Endothelial cell of umbilical vein (primary cell): ENCODE measurements around the gene EIF1AD.

Experiments
- CTCF ChIP-seq, 2 donors: IDR thresholded peaks; 1 replicate in 1 of 2; 2 replicates in 1 of 2; pipeline ENCODE4 v1.5.1; 2011; ENCODE audit warnings: low read length in 2 of 2, mild to moderate bottlenecking in 2 of 2, moderate library complexity in 2 of 2, control low read depth in 1 of 2, inconsistent platforms in 1 of 2, low read depth in 1 of 2; ENCODE audit not compliant: insufficient read depth in 1 of 2; ENCODE audit errors: extremely low read depth in 1 of 2
- EZH2 ChIP-seq: IDR thresholded peaks from 2 replicates; pipeline ENCODE4 v1.6.1; 2012; ENCODE audit warnings: borderline replicate concordance, low read depth, mild to moderate bottlenecking, moderate library complexity, low read length, inconsistent platforms; ENCODE audit not compliant: severe bottlenecking
- FOS ChIP-seq: IDR thresholded peaks from 2 replicates; pipeline ENCODE4 v1.6.1; 2011; ENCODE audit warnings: mild to moderate bottlenecking, low read length, moderate library complexity, borderline replicate concordance; ENCODE audit not compliant: insufficient read depth
- GATA2 ChIP-seq: IDR thresholded peaks from 2 replicates; pipeline ENCODE4 v1.7.0; 2011; ENCODE audit warnings: low read depth, mild to moderate bottlenecking, moderate library complexity, mixed read lengths, low read length; ENCODE audit not compliant: insufficient read length, insufficient read depth
- JUN ChIP-seq: IDR thresholded peaks from 2 replicates; pipeline ENCODE4 v1.6.1; 2011; ENCODE audit warnings: borderline replicate concordance, low read depth; ENCODE audit not compliant: insufficient read length, insufficient read depth
- MAX ChIP-seq: IDR thresholded peaks from 2 replicates; pipeline ENCODE4 v1.6.1; 2011; ENCODE audit not compliant: insufficient read depth, insufficient read length
- MYC ChIP-seq: IDR thresholded peaks from one replicate; pipeline ENCODE4 v1.6.1; 2011; ENCODE audit warnings: mild to moderate bottlenecking, low read depth, low read length
- POLR2A ChIP-seq: IDR thresholded peaks from 2 replicates; pipeline ENCODE4 v1.6.1; 2012; ENCODE audit warnings: low read depth, mild to moderate bottlenecking, control low read depth, low read length
- POLR2AphosphoS5 ChIP-seq: IDR thresholded peaks from 2 replicates; pipeline ENCODE4 v1.6.1; 2012; ENCODE audit warnings: low read depth, mild to moderate bottlenecking, control low read depth, low read length, moderate library complexity; ENCODE audit not compliant: insufficient read depth

DNA sequence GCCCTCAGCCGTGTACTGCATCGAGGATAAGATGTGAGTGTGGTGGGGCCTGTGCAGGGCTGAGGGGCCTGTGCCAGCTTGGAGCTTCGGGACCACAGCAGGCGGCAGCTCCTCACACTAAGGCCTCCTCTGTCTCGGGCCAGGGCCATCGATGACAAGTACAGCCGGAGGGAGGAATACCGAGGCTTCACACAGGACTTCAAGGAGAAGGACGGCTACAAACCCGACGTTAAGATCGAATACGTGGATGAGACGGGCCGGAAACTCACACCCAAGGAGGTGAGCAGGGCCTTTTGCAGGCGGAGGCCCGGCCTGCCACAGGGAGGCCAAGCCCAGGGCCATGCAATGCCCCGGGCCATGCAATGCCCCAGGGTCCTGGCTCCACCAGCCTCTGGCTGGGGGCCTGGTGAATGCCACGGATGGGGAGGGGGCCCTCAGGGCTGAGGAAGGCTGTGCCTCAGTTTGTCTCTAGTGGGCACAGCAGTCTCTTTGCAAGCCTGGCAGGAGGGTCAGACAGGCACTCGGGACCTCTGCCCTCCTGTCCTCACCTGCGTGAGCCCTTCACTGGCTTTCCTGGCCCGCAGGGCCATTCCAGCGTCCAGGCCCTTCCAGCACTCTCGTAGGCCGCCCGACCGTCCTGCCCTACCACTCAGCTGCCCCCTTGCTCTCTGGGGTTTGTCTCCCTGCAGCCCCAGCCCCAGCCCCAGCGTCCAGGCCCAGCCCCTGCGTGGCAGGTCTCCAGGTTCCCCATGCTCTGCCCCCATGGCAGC is 24.2 kb downstream of the EIF1AD start:
- TF ChIP-seq CTCF (IDR thresholded peaks at IDR 0.05; ENCODE audit: extremely low read depth in 1 of 2, insufficient read depth in 1 of 2, low read depth in 1 of 2, low read length in 2 of 2) (no peak), FOS (no peak), EZH2 (no peak), POLR2AphosphoS5 (no peak), POLR2A (no peak), MAX (no peak), MYC (no peak), JUN (no peak), GATA2 (no peak)
